Measurements from ENCODE around the gene ENO3. TPM values are rescaled to one million over a fixed set of nuclear protein-coding genes. Genes with fewer than 3 reads are reported as not detected.

Gene ENO3
- total RNA-seq, 1 donor from 2014 or later = 6.2 TPM

DNA sequence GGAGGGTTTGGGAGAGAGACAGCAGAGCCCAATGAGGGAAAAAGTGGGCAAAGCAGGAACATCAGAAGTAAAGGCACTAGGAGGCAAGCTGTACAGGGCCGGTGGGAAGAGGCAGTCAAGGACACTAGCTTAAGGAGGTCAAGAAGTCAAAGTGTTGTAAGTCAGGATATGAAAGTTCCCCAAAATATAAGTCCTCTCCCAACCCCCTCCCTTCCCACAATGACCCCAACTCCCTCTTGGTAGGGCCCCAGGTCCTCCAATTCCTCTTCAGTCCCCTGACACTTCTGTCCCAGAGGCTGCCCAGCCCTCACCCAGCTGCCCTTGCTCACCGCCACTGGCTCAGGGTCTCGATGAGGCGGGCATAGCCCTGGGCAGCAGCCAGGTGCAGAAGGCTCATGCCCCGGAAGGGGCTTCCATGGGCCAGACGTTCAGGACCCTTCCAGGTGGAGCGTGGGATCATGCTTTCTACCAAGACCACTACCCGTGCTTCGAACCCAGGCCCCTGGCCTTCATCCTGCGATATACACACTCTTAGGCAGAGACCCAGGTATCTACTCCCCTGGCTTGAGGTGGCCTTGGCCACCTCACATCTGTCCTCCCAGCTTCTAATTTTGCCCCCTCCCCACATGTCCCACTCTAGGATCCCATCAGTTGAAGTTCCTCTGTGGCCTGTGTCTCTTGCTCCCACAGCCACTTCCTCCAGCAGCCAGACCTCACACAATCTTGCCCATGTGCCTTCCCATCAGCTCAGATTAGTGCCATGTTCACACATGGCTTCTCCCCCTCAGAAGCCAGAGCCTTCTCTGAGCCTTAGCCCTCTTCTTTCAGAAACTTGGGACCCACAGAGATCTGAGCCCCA, 22.6 kb downstream of the ENO3 start:
- no peak for DNase-seq (ENCODE audit: low spot score)

- DNase-seq (ENCODE audit: low spot score) = no peak
Measured at GRCh38 chr17:4974115-4974670, 23.3 kb downstream of the ENO3 start.

DNA sequence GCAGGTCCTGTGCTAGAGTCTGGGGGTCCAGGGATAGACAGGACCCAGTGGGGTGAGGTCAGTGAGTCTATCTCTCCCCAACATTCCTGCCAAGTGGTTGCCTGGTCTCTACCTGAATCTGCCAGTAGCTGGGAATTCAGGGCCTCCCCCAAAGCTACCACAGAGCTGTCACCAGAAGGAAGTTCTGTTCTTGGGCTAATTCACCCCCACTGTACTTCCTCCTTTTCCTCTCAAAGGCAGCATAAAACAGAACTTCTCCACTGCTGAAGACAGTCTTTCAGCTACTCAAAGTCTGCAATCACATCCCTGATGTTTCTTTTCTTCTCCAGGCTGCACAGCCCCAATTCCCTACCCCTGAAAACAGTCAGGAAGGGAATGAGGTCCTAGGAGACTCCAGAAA, 27.8 kb downstream of the ENO3 start:
- DNase-seq (ENCODE audit: low spot score) = no peak

DNA sequence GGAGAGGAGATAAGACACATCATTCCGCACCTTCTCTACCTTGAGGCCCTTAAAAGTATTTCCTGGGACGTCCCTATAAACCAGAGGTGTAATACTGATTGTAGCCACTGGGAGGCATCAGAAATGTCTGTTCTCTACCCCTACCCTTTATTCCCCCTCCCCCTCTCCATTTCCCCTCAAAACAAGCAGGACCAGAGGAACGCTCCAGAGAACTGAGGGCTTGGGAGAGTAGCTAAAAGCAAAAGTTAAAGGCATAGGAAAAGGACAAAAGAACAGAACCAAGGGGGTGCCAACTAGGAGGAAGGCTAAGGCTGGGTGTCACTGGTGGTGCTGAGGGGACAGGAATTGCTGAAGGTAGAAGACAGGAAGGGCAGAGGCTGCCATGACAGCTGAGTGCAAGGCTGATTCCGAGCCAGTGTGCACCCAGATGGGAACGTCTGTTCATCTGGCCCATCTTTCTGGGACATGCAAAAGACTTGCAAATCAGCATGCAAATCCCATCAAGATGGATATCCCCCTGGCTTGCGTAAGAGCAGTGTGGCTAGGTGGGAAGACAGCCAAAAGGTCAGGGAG, 29.8 kb downstream of the ENO3 start:
- DNase-seq (ENCODE audit: low spot score) = no peak

DNA sequence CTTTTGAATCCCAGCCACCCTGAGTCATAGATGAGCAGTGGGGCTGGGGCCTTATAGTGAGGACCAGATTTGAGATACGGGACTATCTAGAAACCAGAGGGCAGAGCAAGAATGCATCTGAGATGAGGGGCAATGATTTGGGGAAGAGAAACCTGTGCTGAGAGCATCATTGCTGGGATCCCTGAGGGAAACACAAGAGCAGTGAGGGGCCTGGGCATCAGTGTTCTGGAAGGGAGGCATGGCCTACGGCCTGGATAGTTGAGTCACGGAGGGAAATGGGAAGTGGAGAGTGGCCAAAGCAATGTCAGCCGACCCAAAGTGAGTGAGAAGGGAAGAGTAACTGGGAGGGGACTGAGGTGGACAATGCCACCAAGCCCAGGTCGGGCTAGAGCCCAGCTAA, 31.4 kb downstream of the ENO3 start:
- DNase-seq (ENCODE audit: low spot score) = no peak

DNA sequence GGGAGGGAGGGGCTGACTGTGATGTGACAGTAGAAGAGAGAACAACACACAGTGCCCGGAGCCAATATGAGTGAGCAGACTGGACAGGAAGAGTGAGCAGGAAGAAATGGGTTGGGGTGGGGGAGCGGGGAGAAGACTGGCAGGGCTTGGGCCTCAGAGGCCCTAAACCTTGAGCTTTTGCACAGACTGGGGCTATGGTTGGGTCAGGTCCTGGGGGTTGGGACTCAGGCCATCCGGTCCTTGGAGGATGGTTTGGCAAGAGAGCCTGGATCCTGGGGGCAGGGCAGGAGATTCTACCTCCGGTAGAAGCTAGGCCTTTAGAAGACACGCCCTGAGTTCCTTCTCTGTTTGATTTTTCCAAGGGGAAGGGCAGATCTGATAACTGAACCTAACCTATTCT, 35.5 kb downstream of the ENO3 start:
- DNase-seq (ENCODE audit: low spot score) = no peak

GRCh38 chr17:4986951-4987766, 36.2 kb downstream of the ENO3 start, which contains the start of gene CAMTA2:
Gene CAMTA2, minus strand, starts transcription at chr17:4987675. Its CDS starts 1,453 bp downstream, at chr17:4986222.
- peak; percentile 93 for DNase-seq (ENCODE audit: low spot score)

DNA sequence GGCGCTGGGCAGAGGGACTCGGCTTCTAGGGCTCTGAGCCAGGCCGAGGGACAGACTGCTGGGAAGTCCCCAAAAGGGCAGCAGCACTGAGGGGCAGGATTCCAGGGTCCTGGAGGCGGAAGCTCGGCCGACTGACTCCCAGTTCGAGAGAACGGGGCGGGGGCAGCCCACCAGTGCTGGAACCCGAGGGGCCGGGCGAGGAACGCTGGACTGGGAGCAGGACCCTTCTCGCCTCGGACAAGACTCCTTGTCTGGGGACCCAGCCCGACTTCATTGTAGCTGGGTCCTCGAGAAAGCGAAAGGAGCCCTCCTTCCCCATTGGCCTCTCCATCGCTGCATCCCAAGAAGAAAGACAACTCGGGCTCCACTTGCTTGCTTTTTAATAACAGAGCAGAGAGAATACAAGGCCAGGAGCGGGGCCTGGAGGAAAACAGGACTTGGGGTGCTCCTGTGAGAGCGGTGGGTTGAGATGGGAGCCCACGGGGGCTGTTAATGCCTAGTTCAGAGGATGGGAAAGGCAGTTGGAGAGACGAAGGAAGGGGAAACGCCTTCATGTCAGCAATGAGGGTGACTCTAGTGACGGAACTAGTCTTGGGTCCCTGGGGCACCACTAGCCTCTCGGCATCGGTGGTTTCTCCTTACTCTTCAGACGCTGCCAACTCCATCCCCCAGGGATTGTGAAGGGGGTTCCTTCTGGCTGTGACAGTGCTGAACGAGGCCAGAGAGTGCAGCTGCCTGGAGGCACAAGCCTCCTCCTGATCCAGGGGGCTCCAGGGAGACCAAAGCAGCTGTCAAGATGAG, 37.0 kb downstream of the ENO3 start:
- no peak for DNase-seq (ENCODE audit: low spot score)

- DNase-seq (ENCODE audit: low spot score) = no peak
Measured at GRCh38 chr17:4994081-4994595, 43.2 kb downstream of the ENO3 start.

DNA sequence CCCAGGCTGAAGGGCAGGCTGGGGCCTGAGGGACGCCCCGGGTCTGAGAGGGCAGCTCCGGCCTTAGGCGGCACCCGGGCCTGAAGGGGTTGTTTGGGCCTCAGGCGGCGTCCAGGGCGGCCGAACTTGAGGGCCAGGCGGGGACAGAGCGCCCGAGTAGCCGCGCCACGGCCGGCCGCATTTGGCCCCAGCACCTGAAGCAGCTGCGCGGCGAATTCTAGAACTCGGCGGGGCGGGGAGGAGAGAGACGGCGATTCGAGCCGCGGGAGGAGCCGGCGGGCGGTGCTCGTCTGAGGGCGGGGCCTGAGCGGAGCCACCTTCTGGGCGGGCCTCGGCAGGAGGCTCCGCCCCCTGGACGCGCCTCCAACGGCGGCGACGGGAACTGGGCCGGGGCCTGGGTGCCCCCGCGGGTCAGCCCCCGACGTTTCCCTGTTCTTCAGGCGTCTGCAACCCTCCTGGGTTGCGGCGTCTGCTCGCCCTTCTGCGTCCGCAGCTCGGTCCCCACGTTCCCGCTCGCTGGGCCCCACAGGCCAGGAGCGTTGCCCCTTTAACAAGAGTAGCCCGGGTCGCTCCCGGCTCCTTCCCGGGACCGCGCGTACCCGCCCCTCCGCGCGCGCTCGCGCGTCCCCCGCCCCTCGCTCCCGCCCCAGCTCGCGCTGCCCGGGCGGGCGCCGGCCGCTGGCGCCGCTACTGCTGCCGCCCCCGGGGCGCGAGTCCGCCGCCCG, 46.5 kb downstream of the ENO3 start, which contains the start of the genes INCA1 and KIF1C:
Gene INCA1 (minus strand): TSS at position 221 of the 725 bp plus-strand sequence. CDS start 3,085 bp downstream, outside the sequence.
Gene KIF1C (plus strand): TSS at position 649 of the 725 bp plus-strand sequence. CDS start 2,297 bp downstream, outside the sequence.
- DNase-seq (ENCODE audit: low spot score) = peak; percentile 95

DNA sequence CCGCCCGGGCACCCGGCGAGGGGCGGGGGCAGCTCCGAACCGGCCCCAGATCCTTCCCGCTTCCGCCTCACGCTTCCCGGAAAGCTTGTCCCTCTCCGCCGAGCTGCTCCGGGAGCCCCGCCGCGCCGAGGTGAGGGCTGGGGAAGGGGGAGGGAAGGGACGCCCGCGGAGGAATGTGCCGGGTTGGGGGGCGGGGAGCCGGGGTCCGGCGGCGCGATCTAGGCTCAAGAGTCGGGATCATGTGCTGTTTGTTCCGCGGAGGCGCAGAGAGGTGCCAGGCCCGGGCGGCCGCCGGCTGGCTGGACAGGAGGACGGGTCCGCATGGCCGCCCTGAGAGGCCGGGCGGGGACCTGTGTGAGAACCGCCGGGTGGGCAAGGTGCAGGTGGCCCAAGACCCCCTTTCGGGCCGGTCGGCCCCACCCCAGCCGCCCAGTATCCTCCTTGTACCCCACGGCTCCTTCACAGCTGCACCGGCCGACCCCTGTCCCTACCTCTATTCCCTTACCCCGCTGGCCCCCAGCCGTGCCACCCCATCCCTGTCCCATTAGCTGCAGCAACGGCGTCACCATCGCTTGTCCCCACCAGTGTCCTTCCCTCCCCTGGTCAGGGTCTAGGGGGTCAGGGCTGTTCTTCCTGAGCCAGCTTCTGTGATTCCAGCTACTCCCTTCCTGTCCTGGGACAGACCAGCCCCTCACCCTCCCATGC, 47.3 kb downstream of the ENO3 start:
- DNase-seq (ENCODE audit: low spot score) = no peak

DNA sequence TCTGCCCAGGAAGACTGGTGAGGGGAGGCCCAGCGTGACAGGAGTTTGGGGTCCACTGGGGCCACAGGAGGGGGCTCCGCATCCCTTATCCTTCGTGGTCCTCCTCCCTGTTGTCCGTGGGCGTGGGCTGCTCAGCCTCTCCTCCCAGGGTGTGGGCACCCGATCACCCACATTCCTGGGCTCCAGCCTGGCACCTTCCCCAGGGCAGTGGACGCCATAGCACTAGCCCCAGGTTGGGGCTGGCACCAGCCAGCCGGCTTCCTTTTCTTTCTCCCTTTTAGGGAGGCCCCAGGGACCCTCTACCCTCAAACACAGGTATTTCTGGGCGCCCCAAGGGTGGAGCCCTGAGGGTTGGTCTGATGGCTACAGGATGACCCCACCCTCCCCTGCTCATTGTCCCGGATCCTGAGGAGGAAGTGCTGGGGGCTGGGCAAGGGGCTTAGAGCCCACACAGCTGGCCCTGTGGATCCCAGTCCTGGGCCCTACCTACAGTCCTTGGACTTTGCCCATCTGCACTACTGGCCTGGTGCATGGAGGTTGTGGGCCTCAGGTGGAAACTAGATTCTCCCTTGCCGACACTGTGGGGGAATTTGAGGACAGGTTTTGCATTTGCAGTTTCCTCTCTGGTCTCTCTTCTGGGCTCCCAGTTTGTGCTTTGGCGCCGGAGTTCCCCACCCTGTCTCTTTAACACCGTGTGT, 48.0 kb downstream of the ENO3 start:
- DNase-seq (ENCODE audit: low spot score) = peak; percentile 61

DNA sequence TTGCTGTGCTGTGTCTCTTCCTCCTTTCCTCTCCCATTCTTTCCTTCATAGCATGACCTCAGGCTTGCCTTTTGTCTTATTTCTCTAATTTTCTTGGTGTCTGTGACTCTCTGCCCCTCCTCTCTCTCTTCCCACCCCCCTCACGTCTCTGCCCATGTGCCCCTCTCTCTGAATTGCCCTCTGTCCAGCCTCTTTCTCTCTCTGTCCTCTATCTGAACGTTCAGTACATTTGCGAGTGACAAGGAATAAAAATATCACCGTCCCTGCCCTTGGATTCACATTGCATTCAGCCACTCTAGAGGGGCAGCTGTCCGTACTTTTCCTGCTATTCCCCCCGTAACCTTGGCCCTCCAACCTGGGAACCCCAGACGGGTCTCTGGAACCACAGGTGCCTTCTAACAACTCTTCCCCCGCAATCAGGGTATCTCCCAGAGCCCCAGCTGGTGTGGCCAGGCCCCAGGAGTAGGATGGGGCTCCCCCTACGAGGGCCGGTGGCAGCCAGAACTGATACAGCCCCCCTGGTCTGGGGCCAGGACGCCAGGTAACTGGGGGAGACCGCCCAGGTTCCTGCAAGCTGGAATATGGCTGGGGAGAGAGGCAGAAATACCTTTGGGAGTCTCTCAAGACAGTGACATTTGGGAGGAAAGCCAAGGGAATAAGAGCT, 48.6 kb downstream of the ENO3 start:
- DNase-seq (ENCODE audit: low spot score) = no peak

DNA sequence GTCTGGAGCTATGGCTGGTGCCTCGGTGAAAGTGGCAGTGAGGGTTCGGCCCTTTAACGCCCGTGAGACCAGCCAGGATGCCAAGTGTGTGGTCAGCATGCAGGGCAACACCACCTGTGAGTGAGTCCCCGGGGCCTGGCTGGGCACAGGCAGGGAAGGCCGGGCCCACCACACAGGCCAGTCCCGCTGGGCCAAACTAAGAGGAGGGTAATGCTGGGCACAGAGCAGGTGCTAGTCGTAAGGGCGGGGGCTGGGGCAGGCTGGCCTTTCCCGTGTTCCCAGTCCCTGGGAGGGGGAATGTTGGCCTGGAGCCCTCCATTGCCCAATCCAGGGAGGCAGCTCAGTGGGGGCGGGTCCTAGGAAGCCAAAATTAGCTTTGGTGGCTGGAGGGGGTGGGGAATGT, 49.3 kb downstream of the ENO3 start:
- peak; percentile 68 for DNase-seq (ENCODE audit: low spot score)

GRCh38 chr17:5002121-5002788, 51.3 kb downstream of the ENO3 start:
- DNase-seq (ENCODE audit: low spot score) = no peak

GRCh38 chr17:5003214-5003867, 52.4 kb downstream of the ENO3 start:
- no peak for DNase-seq (ENCODE audit: low spot score)

Data from ureter (tissue), 1 donor.